K562 (cell line): ENCODE measurements around the gene TYR. TPM values are rescaled to one million over a fixed set of nuclear protein-coding genes. Genes with fewer than 3 reads are reported as not detected.

Experiments
- ATAC-seq: fragments of 200-7000 bp; cut with Tn5 transposase; 3 replicates; pipeline ENCODE4 v1.9.1; 2020; ENCODE audit warnings: moderate library complexity
- BruUV-seq: library from RNA; stranded (reverse); fragments of 400-500 nt; replicated peaks from 2 replicates; lab custom pipeline; 2021; lab: Mats Ljungman, UMichigan
- CTCF ChIA-PET: fragments of 300-600 bp; formaldehyde crosslinking; extraction: SDS; loops from one replicate; lab custom pipeline; 2021; ENCODE audit warnings: low intra/inter-chr PET ratio; lab: Yijun Ruan, JAX
- POLR2A ChIA-PET: fragments of 300-600, 350-650 bp; sonication (Branson Sonifier 250); formaldehyde crosslinking; extraction: SDS; loops from one replicate; lab custom pipeline; 2021; ENCODE audit warnings: antibody characterized with exemption, inconsistent platforms; lab: Yijun Ruan, JAX
- DNase-seq, 4 experiments: peaks; one replicate each; pipeline versions ENCODE4 v3.0.0 to v3.0.0-alpha.2; 2011 to 2018; ENCODE audit warnings: low spot score in 3 of 4, mixed read lengths in 3 of 4; ENCODE audit errors: extremely low read depth in 1 of 4
- FAIRE-seq: peaks from 2 replicates; lab custom pipeline; 2011; peaks lifted over from hg19 to GRCh38; lab: Jason Lieb, UNC
- H2AFZ ChIP-seq: 2 replicates; pipeline ENCODE4 v1.6.0; 2011; ENCODE audit warnings: low read depth, low read length, control low read depth, inconsistent platforms
- H3K27ac ChIP-seq: fragments of 200-600 bp; 3 replicates; pipeline ENCODE4 v1.8.0; 2011; ENCODE audit warnings: low read depth, mild to moderate bottlenecking, control low read depth, inconsistent platforms, low read length, moderate library complexity, mixed read lengths; ENCODE audit errors: extremely low read depth
- H3K27me3 ChIP-seq, 2 experiments: fragments of 300-600 bp in 1 of 2; 2 replicates in 1 of 2; 3 replicates in 1 of 2; pipeline versions ENCODE4 v1.6.0 to v1.8.0; 2011; ENCODE audit warnings: inconsistent platforms in 2 of 2, low read length in 2 of 2, mild to moderate bottlenecking in 1 of 2, mixed read lengths in 1 of 2, moderate library complexity in 1 of 2; ENCODE audit not compliant: control insufficient read depth in 2 of 2, insufficient read depth in 2 of 2
- H3K36me3 ChIP-seq: fragments of 300-600 bp; 3 replicates; pipeline ENCODE4 v1.8.0; 2011; ENCODE audit warnings: mild to moderate bottlenecking, low read length, inconsistent platforms; ENCODE audit not compliant: control insufficient read depth, insufficient read depth
- H3K4me1 ChIP-seq, 2 experiments: fragments of 200-600 bp in 1 of 2; replicated peaks in 1 of 2; 2 replicates in 1 of 2; 3 replicates in 1 of 2; pipeline versions ENCODE4 v1.5.1 to v1.8.0; 2011; ENCODE audit warnings: inconsistent platforms in 2 of 2, low read length in 2 of 2, mild to moderate bottlenecking in 1 of 2, mixed read lengths in 1 of 2, moderate library complexity in 1 of 2; ENCODE audit not compliant: control insufficient read depth in 2 of 2, insufficient read depth in 2 of 2
- H3K4me2 ChIP-seq: 2 replicates; pipeline ENCODE4 v1.6.1; 2011; ENCODE audit warnings: low read length, control low read depth, inconsistent platforms, mixed read lengths; ENCODE audit not compliant: insufficient read depth
- H3K4me3 ChIP-seq: fragments of 200-600 bp; sonication (generic), shearing (Covaris generic); 2 replicates; pipeline ENCODE4 v1.5.1; 2016; ENCODE audit warnings: control low read depth, inconsistent platforms
- H3K79me2 ChIP-seq: fragments of 200-600 bp; 3 replicates; pipeline ENCODE4 v1.8.0; 2011; ENCODE audit warnings: low read length, inconsistent platforms; ENCODE audit not compliant: control insufficient read depth, insufficient read depth
- H3K9ac ChIP-seq, 2 experiments: 2 replicates each; pipeline versions ENCODE4 v1.6.0 to v1.6.1; 2011; ENCODE audit warnings: low read depth in 2 of 2, low read length in 2 of 2, control low read depth in 1 of 2, inconsistent platforms in 1 of 2, mild to moderate bottlenecking in 1 of 2, mixed read lengths in 1 of 2; ENCODE audit not compliant: insufficient read depth in 1 of 2
- H3K9me1 ChIP-seq: one replicate; pipeline ENCODE4 v1.6.0; 2011; ENCODE audit warnings: inconsistent platforms, mild to moderate bottlenecking, low read length, moderate library complexity; ENCODE audit not compliant: control insufficient read depth, insufficient read depth
- H3K9me3 ChIP-seq: replicated peaks from 2 replicates; pipeline ENCODE4 v1.5.1; 2011; ENCODE audit warnings: low read depth, low read length, inconsistent platforms; ENCODE audit not compliant: control insufficient read depth, insufficient read depth
- H4K20me1 ChIP-seq: replicated peaks from 2 replicates; pipeline ENCODE4 v1.6.1; 2011; ENCODE audit warnings: low read length, inconsistent platforms, mixed read lengths; ENCODE audit not compliant: control insufficient read depth, insufficient read depth
- EP400 ChIP-seq: fragments of 450-650 bp; IDR thresholded peaks from 2 replicates; pipeline ENCODE4 v1.6.1; 2017; ENCODE audit warnings: antibody characterized with exemption, mild to moderate bottlenecking, moderate library complexity
- HNRNPLL ChIP-seq: fragments of 200-400 bp; formaldehyde crosslinking; IDR thresholded peaks from 2 replicates; pipeline ENCODE4 v1.6.1; 2017; ENCODE audit warnings: low read length, low read depth, mild to moderate bottlenecking; ENCODE audit not compliant: poor library complexity, severe bottlenecking
- HSF4 ChIP-seq: fragments of 250-450 bp; sonication (Bioruptor Pico); IDR thresholded peaks from 2 replicates; pipeline ENCODE4 v2.1.2; 2022; ENCODE audit warnings: mild to moderate bottlenecking, moderate library complexity, borderline replicate concordance
- ID3 ChIP-seq, 2 experiments: fragments of 250-450 bp in 1 of 2; fragments of 450-650 bp in 1 of 2; sonication (Bioruptor Pico) in 1 of 2; IDR thresholded peaks; 2 replicates each; pipeline versions ENCODE4 v1.6.1 to v1.8.0; 2016 to 2021; ENCODE audit warnings: mild to moderate bottlenecking in 2 of 2, moderate library complexity in 2 of 2, missing compliant biosample characterization in 1 of 2, missing genetic modification characterization in 1 of 2
- PHB ChIP-seq: fragments of 250-450 bp; sonication (Bioruptor Pico); IDR thresholded peaks from 2 replicates; pipeline ENCODE4 v1.5.0; 2021
- PHF8 ChIP-seq: fragments of 200-600 bp; sonication (generic); IDR thresholded peaks from 2 replicates; pipeline ENCODE4 v1.6.1; 2012; ENCODE audit warnings: mixed run types, mild to moderate bottlenecking, inconsistent platforms, low read length, moderate library complexity, borderline replicate concordance
- POU5F1 ChIP-seq: fragments of 150-350 bp; IDR thresholded peaks from 2 replicates; pipeline ENCODE4 v1.6.1; 2014; ENCODE audit warnings: borderline replicate concordance, low read length, low read depth, mild to moderate bottlenecking; ENCODE audit not compliant: partially characterized antibody
- SMARCC2 ChIP-seq: fragments of 450-650 bp; IDR thresholded peaks from 2 replicates; pipeline ENCODE4 v1.6.1; 2017; ENCODE audit warnings: antibody characterized with exemption, moderate library complexity, mild to moderate bottlenecking, low read depth
- TCFL5 ChIP-seq: fragments of 250-450 bp; sonication (Bioruptor Pico); conservative IDR thresholded peaks from 2 replicates; pipeline ENCODE4 v1.6.1; 2021; ENCODE audit warnings: mild to moderate bottlenecking, moderate library complexity, matching md5 sums
- ZNF143 ChIP-seq: sonication (generic); formaldehyde crosslinking; IDR thresholded peaks from 2 replicates; pipeline ENCODE4 v1.9.0; 2022; ENCODE audit warnings: mild to moderate bottlenecking, missing genetic modification reagents
- ZNF232 ChIP-seq: sonication (generic); formaldehyde crosslinking; IDR thresholded peaks from 2 replicates; pipeline ENCODE4 v1.8.0; 2022; ENCODE audit warnings: mild to moderate bottlenecking, missing genetic modification reagents
- WGBS: fragments of 100-300 bp; shearing (Covaris generic); methylation state at CpG from one replicate; pipeline ENCODE4 v1.1.6; 2016; ENCODE audit warnings: low coverage, mixed read lengths; ENCODE audit not compliant: insufficient coverage; ENCODE audit errors: missing lambda C conversion rate; 5-methylcytosine and 5-hydroxymethylcytosine counted together
- in situ Hi-C: fragments of 300-500 bp; cut with MboI; formaldehyde crosslinking; loops from 4 replicates; pipeline ENCODE4 v1.15.0; 2018; ENCODE audit warnings: inconsistent platforms, mixed read lengths
- intact Hi-C: fragments of 100-400 bp; cut with micrococcal nuclease; formaldehyde crosslinking; loops from 2 replicates; pipeline ENCODE4 v1.14.2; 2022
- polyA plus RNA-seq, 8 experiments: library from polyadenylated mRNA; depleted of rRNA in 4 of 8; stranded (reverse) in 5 of 8; unstranded in 3 of 8; fragments of >200 nt; fragmentation: Nextera tagmentation in 2 of 8; fragmentation: Illumina TruSeq in 1 of 8; extraction: Ambion mirVana in 2 of 8; extraction: Trizol in 1 of 8; gene quantifications; 2 replicates each; pipeline versions ENCODE4 v1.2.1 to v1.2.3, GENCODE V29; 2011 to 2014; ENCODE audit warnings: inconsistent platforms in 1 of 8, missing spikeins in 1 of 8
- total RNA-seq, 7 experiments: library from RNA; depleted of rRNA in 6 of 7; stranded (reverse); fragments of >200 nt in 6 of 7; fragmentation: Illumina TruSeq in 2 of 7; extraction: Trizol in 2 of 7; gene quantifications; 2 replicates each; pipeline versions ENCODE4 v1.2.1 to v1.2.3, GENCODE V29; 2011 to 2021; ENCODE audit warnings: low replicate concordance in 1 of 7
- TF ChIP-seq, protein P1 (sequence below): fragments of 450-650 bp; conservative IDR thresholded peaks from 2 replicates; pipeline ENCODE4 v1.6.1; 2016; ENCODE audit warnings: missing genetic modification characterization, low read depth, mild to moderate bottlenecking, missing compliant biosample characterization, moderate library complexity
- TF ChIP-seq, protein P2 (sequence below): IDR thresholded peaks from 2 replicates; pipeline ENCODE4 v1.6.1; 2012; ENCODE audit warnings: low read depth, low read length, improper control_type of control experiment, borderline replicate concordance
- TF ChIP-seq, protein P3 (sequence below): sonication (generic); formaldehyde crosslinking; IDR thresholded peaks from 2 replicates; pipeline ENCODE4 v1.8.0; 2022; ENCODE audit warnings: missing genetic modification reagents, mild to moderate bottlenecking, borderline replicate concordance
- TF ChIP-seq, protein P4 (sequence below): fragments of 450-650 bp; IDR thresholded peaks from 2 replicates; pipeline ENCODE4 v1.6.1; 2016; ENCODE audit warnings: missing biosample characterization, missing genetic modification characterization

The TYR gene
- total and polyA plus RNA-seq, 9 of the 15 experiments (the other 6 are each of a cell fraction or from before 2014, with no cell fraction given) = not detected

- H3K4me1 ChIP-seq = no peaks in the 10 kb centered on the region
- WGBS = 0% methylated on average over 1 of the region's 1 CpG
- H3K9me3 ChIP-seq = no peaks in the 10 kb centered on the region
- no peak overlapping the region for H3K4me3 ChIP-seq
- POLR2A ChIA-PET = no interaction called here
- no peak for ATAC-seq
- no peaks in the 10 kb centered on the region for H3K79me2 ChIP-seq
- CTCF ChIA-PET = no interaction called here
- no peak overlapping the region for H2AFZ ChIP-seq
- no peak overlapping the region for H3K9ac ChIP-seq
- DNase-seq = no peak
- intact Hi-C loops (no loop called here), in situ Hi-C loops (no loop called here)
- no peak overlapping the region for H3K4me2 ChIP-seq
- FAIRE-seq = no peak
- no peak overlapping the region for H3K27ac ChIP-seq
- BruUV-seq = no TSS peak
- no peaks in the 10 kb centered on the region for H3K27me3 ChIP-seq
- H4K20me1 ChIP-seq = no peaks in the 10 kb centered on the region
- no peaks in the 10 kb centered on the region for H3K36me3 ChIP-seq
- H3K9me1 ChIP-seq = no peaks in the 10 kb centered on the region
- no peak for TF ChIP-seq ZNF232 (CRISPR knock-in tag)
- TF ChIP-seq POU5F1 = no peak
- TF ChIP-seq HNRNPLL = no peak
- TF ChIP-seq ID3 (CRISPR knock-in tag; IDR thresholded peaks at IDR 0.05) = no peak
- TF ChIP-seq ID3 (tag; IDR thresholded peaks at IDR 0.05) = no peak
- TF ChIP-seq ZNF143 = no peak
- no peak for TF ChIP-seq TCFL5 (CRISPR knock-in tag)
- no peak for TF ChIP-seq SMARCC2
- TF ChIP-seq EP400 = no peak
- TF ChIP-seq, protein P1, sequence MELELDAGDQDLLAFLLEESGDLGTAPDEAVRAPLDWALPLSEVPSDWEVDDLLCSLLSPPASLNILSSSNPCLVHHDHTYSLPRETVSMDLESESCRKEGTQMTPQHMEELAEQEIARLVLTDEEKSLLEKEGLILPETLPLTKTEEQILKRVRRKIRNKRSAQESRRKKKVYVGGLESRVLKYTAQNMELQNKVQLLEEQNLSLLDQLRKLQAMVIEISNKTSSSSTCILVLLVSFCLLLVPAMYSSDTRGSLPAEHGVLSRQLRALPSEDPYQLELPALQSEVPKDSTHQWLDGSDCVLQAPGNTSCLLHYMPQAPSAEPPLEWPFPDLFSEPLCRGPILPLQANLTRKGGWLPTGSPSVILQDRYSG = no peak
- TF ChIP-seq, protein P2, sequence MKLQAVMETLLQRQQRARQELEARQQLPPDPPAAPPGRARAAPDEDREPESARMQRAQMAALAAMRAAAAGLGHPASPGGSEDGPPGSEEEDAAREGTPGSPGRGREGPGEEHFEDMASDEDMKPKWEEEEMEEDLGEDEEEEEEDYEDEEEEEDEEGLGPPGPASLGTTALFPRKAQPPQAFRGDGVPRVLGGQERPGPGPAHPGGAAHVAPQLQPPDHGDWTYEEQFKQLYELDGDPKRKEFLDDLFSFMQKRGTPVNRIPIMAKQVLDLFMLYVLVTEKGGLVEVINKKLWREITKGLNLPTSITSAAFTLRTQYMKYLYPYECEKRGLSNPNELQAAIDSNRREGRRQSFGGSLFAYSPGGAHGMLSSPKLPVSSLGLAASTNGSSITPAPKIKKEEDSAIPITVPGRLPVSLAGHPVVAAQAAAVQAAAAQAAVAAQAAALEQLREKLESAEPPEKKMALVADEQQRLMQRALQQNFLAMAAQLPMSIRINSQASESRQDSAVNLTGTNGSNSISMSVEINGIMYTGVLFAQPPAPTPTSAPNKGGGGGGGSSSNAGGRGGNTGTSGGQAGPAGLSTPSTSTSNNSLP = no peak
- TF ChIP-seq, protein P3, sequence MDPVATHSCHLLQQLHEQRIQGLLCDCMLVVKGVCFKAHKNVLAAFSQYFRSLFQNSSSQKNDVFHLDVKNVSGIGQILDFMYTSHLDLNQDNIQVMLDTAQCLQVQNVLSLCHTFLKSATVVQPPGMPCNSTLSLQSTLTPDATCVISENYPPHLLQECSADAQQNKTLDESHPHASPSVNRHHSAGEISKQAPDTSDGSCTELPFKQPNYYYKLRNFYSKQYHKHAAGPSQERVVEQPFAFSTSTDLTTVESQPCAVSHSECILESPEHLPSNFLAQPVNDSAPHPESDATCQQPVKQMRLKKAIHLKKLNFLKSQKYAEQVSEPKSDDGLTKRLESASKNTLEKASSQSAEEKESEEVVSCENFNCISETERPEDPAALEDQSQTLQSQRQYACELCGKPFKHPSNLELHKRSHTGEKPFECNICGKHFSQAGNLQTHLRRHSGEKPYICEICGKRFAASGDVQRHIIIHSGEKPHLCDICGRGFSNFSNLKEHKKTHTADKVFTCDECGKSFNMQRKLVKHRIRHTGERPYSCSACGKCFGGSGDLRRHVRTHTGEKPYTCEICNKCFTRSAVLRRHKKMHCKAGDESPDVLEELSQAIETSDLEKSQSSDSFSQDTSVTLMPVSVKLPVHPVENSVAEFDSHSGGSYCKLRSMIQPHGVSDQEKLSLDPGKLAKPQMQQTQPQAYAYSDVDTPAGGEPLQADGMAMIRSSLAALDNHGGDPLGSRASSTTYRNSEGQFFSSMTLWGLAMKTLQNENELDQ (CRISPR knock-in tag) = no peak
- no peak for TF ChIP-seq HSF4
- no peak for TF ChIP-seq PHB (CRISPR knock-in tag)
- TF ChIP-seq PHF8 = no peak
- TF ChIP-seq, protein P4, sequence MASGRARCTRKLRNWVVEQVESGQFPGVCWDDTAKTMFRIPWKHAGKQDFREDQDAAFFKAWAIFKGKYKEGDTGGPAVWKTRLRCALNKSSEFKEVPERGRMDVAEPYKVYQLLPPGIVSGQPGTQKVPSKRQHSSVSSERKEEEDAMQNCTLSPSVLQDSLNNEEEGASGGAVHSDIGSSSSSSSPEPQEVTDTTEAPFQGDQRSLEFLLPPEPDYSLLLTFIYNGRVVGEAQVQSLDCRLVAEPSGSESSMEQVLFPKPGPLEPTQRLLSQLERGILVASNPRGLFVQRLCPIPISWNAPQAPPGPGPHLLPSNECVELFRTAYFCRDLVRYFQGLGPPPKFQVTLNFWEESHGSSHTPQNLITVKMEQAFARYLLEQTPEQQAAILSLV = no peak
These were observed 23.5 kb downstream of the TYR start for GRCh38 chr11:89201138-89201537.
